Measurements from ENCODE around the gene RGSL1.

The RGSL1 gene

DNA sequence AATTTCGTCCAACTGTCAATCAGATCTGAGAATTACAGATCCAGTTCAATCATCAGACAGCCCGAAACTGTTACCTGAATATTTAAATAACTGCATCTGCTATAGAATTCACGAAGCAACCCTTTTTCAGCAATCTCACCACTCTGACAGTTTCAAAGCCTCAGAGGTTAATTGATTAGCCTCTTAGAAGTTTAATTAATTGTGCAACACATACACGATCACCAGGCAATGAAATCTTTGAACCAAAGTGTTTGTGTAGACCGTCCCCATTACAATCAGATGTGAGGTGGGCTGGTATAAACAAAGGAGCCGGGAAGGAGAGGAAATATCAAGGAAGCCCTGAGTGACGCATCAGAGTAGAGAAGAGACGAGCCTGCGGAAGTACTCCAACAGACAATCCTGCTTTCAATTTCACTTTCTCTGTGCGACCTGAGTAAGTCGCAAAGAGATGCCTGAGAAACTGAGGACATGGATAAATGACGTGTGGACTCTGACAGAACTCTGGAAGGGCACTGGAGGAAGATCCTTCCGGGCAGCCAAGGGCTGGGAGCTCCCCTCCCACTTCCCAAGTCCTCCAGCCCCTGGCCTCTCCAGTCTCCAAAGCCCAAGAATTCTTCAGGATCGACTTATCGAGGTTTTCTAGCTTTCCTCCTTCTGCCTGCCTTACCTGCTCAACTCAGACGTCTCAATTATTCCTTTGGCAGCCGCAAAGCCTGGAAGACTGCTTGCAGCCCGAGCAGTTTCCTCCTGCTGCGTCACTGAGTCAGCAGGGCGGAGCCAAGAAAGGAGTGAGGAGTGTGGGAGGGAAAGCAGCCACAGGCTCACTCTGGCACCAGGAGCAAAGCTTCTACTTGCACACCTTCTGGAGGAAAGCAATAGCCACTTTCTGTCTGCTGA is 138.8 kb downstream of the RGSL1 start, which contains the start of gene RNASEL:
Gene RNASEL, minus strand, starts transcription at position 757 of the 897 bp plus-strand sequence. CDS start 2,450 bp downstream, outside the sequence.
- DNase-seq (ENCODE audit: low read depth in 2 of 2), result peak in 1 of 2 donors; percentile 46

DNA sequence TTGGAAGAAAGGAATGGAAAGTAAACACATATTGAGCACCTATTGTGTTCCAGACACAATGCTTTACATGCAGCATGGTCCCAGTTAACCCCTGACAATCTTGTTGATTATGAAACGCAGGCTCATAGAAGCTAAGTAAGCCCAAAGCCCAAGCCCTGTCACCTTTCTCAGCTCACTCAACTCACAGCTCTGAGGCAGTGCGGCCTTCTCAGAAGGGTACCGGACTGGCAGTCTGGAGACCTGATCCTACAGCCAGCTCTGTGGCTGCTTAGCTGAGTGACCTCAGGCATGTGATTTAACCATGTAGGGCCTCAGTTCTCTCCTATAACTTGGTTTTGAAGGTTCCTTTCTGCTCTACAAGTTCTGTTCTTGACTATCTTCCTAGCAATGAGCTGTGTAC is 139.6 kb downstream of the RGSL1 start:
- no peak for DNase-seq (ENCODE audit: low read depth in 2 of 2)

DNA sequence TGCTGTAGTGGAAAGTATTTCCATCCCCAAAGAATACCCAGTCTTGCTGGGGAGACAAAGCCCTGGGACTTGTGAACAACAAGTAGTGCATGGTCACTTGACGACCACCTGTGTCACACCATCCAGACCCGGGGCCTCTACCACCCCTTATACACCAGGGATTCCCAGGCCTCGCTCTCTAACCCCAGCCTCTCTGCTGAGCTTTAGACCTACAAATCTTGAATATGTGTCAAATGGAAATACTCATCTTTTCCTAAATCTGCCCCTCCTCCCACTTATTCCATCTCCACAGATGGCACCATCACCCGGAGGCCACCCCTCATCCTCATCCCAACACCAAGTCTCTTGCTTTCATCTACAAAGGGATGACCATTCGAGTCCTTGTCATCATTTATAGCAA is 140.0 kb downstream of the RGSL1 start:
- DNase-seq (ENCODE audit: low read depth in 2 of 2), result no peak

DNA sequence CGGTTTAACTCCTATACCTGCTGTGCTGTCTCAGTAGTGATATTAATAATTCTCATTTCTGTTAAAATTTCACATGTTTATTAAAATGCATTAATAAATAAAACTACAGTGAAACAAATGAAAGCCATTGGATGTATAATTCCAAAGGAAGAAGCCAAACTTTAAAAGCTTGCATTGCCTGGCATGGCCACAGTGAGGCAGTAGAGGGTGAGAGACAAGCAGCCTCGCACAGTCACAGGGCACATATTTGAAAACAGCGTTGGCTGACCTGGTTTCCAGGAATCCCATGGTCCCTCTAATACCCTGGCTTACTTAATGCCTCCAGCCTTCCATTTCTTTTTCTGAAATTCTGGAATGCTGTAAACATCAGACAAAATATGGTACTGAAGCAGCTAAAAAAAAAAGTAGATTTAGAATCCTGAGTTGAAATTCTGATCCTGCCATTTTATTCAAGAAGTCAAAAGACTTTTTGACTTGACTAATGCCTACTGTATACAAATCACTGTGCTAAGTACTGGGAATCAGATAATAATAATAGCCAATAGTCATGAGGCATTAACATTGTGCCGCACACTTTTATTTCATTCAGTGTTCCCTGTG is 145.8 kb downstream of the RGSL1 start:
- peak in 1 of 2 donors; percentile 34 for DNase-seq (ENCODE audit: low read depth in 2 of 2)

DNA sequence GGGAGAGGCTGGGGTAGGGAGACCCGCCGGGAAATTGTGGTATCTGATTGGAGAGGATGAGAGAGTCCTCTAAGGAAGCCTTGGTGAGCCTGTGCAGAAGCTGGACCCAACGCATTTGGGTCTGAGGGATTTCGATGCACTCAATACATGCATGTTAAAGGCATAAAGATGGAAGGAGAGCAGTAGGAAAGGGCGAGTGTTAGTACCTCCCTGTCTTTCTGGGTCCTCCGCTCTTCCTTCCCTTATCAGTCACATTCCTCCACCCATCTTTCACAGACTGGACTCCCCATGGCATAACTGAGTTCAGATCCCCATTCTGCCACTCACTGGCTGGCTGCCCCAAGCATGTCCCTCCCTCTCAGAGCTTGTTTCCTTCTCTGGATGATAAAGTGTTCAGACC is 147.0 kb downstream of the RGSL1 start:
- no peak for DNase-seq (ENCODE audit: low read depth in 2 of 2)

DNA sequence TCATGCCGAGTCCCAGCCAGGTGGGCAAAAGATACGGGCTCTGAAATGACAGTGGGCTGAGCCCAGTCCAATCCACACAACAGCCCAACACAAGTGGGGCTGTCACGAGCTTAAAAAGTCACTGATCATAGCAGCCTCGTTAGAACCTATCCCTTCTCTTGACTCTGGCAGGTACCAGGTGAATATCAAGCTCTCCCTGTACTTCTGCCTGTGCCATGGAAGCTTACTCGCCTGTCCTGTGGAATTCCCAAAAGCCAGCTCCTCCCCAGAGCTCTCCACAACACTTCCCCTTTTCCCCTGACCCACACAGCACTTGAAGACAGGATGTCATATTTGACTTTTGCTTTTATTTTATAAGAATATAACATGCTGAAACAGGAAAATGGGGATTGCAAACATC is 148.3 kb downstream of the RGSL1 start:
- DNase-seq (ENCODE audit: low read depth in 2 of 2), result no peak

DNA sequence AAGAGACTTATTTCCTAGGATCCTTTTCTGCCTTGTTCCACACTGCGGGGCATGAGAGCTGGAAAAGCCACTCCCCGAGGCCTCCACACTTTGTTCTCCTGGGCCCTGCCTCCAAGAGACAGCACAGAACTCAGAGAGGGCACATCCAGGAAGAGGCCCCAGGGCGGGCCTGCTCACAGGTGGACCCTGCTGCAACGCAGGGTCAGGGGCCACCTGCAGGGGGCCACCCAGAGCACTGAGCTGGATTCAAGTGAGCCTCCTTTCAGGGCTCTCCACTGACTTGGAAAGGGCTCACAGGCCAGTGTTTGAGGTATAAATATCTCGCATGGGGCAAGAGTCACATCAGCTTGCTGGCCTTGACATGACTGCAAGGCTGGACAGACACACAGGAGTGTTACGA is 149.4 kb downstream of the RGSL1 start:
- DNase-seq (ENCODE audit: low read depth in 2 of 2), result no peak

DNA sequence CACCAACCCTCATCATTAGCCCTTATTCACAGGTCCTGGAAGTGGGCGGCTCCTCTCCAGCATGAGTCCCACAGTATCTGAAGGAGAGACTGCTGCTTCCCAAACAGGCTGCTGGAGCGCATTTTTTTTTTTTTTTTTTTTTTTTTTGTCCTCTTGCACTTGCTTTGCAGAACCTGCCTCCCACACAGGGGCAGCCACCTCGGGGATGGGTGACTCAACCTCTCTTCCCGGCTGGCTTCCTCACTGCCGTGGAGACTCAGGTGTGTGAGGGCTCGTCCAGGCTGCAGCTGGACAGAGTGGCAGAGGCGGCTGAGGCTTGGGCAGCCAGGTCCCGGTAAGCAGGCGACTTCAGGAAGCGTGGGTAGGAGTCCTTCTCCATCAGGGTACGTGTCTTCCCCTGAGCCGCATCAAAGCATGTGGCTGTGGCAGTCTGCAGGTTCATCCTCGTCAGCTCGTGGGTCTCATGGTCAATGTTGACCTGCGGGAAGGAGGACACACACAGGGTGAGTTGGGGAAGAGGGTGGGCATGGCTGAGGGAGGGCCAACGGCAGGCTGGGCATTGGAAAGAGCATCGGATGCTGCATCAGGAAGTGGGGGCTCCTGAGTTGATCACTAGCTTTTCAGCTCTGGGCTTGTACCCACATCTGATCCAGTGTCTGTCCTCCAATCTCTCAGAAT is 150.2 kb downstream of the RGSL1 start:
- no peak for DNase-seq (ENCODE audit: low read depth in 2 of 2)

DNA sequence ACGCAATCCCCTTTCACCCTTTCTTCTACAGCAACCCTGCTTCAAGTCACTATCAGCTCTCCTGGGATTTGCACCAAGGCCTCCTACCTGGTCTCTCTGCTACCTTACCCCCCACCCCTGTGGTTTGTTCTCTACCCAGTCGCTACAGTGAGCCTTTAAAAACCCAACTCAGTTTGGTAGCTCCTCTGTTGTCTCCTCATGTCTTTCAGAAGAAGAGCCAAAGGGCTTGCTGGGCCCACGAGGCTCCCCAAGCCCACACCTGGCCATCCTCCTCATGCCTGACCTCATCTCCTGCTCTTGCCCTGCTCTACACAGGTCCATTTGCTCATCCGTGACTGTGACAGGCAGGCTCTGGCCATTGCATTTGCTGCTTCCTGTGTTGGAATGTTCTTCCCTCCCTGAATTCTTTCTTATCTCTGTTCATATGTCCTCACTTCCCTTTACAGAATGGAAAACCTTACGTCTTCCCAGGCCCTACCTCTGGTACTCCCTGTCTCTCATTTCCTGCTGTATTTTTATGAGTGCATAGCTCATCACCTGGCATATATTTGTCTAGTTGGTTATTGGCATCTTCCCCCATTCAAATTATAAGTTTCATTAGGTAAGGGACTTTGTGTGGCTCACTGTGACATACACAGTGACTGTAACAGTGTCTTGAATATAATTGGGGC is 150.9 kb downstream of the RGSL1 start:
- no peak for DNase-seq (ENCODE audit: low read depth in 2 of 2)

DNA sequence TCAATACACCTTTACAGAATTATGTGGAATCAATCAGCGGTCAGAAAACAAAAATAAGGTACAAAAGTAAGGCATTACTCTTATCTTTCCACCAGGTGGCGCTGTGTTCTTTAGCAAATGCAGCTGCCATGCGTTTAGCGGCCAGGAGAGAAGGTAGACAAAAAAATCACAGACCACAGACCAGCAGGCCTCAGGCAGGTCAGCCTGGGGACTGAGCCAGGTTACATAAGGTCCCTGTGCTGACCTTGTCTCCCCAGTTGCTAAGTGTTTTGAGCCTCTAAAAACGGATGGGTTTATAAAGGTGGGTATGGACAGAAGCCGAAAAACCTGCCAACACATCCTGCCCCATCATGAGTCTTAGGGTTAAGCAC is 151.5 kb downstream of the RGSL1 start:
- DNase-seq (ENCODE audit: low read depth in 2 of 2), result peak; percentile 30 to 46

DNA sequence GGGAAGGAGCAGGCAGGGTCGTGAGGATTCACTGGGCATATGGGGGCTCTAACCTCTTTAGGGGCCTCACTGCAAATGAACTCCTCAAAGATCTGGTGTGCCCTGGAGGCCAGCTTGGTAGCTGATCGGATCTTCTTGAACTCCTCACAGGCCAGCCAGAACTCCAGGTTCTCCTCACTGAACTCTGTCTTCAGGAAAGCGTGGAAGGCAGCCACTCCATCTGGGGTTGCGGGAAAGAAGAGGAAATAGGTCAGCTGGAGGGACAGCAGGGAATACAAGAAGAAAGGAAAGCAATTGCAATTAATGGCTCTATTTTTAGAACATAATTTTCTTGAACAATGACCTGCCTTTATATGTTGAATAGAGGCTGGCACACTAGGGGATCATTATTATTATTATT is 152.0 kb downstream of the RGSL1 start:
- DNase-seq (ENCODE audit: low read depth in 2 of 2), result no peak

DNA sequence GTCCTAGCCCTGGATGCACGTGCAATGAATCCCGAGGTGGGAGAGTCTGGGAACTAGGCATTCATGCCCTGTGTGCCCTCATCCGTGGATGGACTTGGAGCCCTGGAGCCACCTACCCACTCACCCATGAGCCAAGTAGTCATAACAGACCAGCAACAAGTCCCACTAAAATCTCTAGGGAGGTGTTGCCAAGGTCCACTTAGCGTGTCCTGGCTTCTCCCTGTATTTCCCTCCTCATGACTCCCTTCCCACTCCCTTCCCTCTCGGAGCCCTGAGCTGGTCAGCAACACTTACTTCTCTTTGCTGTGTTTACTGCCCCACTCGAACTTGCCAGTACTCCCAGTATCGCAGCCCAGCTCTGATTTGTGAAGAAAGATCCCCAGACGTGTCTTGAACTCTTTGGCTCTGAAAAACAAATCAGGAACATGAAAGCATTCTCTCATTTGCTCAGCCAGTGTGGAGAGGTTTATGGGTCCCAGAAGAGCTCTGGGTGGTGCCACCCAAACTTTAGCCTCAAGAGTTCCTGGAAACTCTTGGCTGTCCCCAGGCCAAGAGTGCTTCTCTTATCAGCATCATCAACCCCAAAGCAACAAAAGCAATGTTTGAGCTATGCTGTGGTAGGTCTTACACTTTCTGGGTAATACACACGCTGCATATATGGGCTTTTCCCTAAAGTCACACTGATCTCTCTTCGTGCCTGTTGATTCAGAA is 153.1 kb downstream of the RGSL1 start:
- DNase-seq (ENCODE audit: low read depth in 2 of 2), result no peak

DNA sequence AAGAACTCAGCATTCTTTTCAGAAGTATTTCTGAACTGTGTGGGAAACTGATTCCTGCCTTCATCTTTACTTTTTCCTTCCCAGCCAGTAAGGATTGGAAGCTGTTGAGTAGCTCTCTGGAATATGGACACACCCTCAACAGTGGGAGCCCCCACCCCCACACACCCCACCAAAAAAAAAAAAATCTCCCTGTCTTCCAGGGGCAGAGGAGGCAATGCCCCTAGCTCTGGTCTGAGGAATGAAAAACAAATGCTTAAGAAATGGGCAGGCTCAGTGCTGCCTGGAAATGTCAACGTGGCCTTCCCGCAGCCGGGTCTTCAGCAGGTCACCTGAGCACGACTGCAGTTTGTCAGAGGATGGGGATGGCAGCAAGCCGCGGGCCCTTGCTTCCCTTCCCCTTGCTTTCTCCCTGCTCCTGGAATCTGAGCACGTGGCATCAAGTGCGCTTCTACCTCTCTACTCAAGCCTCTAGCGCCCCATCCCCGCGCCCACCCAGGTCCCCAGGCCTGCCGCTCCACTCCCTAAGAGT is 153.8 kb downstream of the RGSL1 start:
- DNase-seq (ENCODE audit: low read depth in 2 of 2), result no peak

DNA sequence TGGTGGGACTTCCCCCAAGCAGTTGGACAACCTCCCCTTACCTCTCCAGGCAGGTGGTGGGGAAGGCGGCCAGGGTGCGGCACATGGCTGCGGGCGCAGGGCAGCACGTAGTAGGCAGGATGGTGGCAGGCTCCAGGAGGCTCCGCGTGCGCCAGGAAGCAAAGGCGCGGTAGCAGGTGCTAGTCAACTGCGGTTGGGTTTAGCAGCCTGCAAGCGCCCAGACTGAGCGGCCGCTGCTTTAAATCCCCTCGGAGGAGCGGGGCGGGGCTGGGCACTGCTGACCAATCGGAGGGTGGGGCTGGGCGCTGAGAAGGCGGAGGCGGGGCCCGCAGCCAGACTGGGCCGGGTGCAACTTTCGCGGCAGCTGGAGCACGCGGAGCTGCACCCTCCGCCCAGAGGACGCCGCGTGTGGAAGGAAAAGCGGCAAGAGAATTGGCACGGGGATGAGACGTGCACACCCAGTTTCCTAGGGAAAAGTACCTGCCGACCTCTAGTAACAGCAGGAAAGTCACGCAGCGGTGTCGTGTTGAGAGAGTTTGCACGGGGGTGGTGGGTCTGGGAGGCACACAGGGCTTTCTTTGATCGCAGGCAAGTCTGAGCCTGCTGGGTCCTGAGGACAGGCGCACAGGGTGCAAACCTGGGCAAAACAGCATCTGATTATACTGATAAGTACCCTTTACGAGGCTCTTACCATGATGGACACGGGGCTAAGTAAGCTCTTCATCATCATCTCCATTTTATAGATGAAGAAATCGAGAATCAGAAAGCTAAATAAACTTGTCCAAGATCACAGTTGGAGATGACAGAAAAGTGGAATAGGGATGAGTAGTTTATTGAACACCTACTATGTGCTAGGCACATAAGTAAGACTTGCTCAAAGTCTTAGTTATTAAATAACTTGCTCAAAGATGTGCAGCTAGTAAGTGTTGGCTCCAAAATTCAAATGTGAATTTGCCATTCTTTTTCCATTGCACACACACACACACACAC is 154.5 kb downstream of the RGSL1 start, which contains the start of gene RGS16:
Gene RGS16, minus strand, starts transcription at position 215 of the 990 bp plus-strand sequence. Its CDS starts 130 bp downstream, at position 85.
- peak; percentile 92 to 94 for DNase-seq (ENCODE audit: low read depth in 2 of 2)

DNA sequence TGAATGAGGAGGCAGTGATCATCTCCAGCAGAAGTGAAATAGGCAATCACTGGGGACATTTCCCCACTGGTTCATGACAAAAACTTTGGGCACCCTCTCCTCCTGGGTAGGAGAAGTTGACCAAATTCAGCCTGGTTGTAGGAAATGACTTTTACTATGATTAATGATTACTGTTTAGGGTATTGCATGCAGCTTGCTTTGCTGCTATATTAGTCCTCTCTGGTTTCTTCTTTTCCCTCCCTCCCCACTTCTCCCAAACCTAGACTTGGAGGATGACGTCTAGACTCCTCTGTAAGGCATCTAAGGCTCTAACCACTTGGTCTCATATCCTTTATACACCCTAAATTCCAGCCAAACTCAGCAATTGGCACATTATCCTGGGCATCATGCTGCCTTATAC is 157.6 kb downstream of the RGSL1 start:
- DNase-seq (ENCODE audit: low read depth in 2 of 2), result no peak

DNA sequence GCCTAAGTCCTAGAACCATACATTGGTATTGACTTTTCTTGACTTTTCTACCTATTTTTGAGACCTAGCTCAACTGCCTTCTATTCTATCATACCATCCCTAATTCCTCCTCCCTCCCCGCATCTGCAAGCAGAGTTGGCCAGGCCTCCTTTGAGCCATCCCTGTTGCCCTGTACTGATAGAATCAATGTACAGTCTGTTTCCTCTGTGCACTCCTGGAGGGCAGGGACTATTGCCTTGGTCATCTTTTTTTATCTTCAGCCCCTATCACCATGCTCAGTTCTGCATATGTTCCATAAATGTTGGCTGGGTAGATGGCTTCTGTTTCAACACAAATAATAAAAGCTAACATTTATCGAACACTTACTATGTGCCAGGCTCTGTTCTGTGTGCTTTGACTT is 158.3 kb downstream of the RGSL1 start:
- DNase-seq (ENCODE audit: low read depth in 2 of 2), result no peak

DNA sequence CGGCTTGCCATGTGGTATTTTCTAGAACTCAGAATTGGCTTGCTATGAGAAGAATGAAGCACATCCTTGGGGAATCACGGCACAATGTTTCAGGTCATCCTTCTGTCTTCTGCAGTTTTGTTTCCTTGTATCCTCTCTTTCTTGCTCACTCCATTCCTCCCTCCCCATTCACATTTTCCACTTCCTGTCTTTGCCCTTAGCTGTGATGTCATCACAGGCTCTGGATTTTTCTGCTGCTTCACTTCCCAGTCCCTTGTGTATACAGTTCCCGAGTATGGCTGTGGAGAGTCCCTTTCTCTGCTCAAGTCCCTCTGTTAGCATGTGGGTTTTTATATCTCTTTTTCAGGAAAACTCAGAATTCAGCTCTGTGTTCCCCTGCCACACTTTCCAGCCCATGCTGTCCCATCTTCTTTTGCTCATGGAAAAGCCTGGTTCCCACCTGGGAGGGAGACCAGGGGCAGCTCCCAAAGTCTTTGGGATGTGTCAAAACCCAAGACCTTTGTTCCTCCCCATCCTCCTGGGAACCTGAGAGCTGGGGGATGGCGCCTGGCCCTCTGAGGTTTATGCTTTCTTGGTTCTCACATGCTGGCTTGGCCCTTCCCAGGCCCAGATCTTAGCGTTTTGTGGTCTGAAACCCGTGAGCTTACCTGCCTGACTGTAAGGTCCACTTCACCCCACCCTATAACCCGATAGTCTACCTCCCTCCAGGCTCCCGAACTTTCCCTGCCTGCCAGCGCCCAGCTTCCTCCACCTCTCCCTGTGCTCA is 159.1 kb downstream of the RGSL1 start:
- no peak for DNase-seq (ENCODE audit: low read depth in 2 of 2)

Measured in stimulated activated CD8-positive, alpha-beta memory T cell treated with anti-CD3 and anti-CD28 coated beads, Interleukin-15, amount 100 ng/mL, for 48 hours (primary cell).